ENCODE measurements around the gene ENTHD1. TPM values are rescaled to one million over a fixed set of nuclear protein-coding genes. Genes with fewer than 3 reads are reported as not detected.

Gene ENTHD1
- total RNA-seq, 1 experiment from 2014 or later = not detected

DNA sequence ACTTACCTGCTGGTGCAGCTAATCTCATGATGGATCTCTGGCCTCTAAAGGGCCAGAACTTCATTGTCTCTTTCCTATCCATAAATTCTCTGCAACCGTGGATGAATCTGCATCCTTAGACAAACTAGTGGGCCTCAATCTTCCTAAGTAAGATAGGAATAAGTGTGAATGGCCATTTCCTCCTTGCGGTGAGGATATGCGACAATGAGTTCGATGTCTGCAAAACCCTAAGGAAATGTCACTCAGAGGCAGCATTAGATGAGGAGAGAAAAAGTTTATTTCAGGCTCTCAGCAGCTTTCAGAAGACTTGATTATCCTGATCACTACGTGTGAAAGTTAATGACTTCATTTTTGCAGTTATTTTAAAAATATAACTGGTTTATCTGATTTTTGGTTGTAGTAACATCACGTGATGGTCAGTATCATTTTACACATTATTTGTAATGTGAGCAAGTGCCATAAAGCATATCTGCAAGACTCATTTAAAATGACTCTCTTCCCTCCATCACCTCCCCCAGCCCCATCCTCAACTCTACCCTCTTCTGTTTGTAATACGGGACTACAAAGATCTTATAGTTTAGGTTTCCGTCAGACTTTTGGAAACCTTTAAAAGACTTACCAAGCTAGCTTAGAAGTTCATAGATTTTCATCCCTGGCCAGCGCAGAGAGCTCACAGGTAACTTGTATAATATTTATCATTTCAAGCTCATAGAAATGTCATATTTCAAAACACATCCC, 17.5 kb upstream of the ENTHD1 start:
- Histone ChIP-seq H3K56ac (ENCODE audit: insufficient read length, low read depth, low read length) (no peak overlapping the region), H4K20me1 (ENCODE audit: control insufficient read depth, insufficient read depth, insufficient read length) (no peaks in the 10 kb centered on the region), H3K79me2 (ENCODE audit: insufficient read depth, low read length) (no peaks in the 10 kb centered on the region), H3K9me3 (ENCODE audit: control insufficient read depth, low read depth, low read length) (no peaks in the 10 kb centered on the region), H3K23me2 (ENCODE audit: insufficient read length, low read depth, low read length, poor library complexity, severe bottlenecking) (no peaks in the 10 kb centered on the region), H2AK5ac (ENCODE audit: insufficient read length, low read length) (no peak overlapping the region), H2BK5ac (ENCODE audit: insufficient read length, low read length) (no peak overlapping the region), H3K79me1 (ENCODE audit: insufficient read depth, low read depth, low read length, poor library complexity, severe bottlenecking) (no peaks in the 10 kb centered on the region), H3T11ph (ENCODE audit: low read length) (no peak overlapping the region), H3K4me2 (ENCODE audit: insufficient read depth, insufficient read length, low read length) (no peak overlapping the region), H2BK15ac (ENCODE audit: low read depth, low read length) (no peak overlapping the region), H4K91ac (ENCODE audit: insufficient read length, low read depth, low read length) (no peak overlapping the region), H3K18ac (ENCODE audit: insufficient read length, low read depth, low read length) (no peak overlapping the region), H3K27ac (ENCODE audit: insufficient read length, low read depth, low read length) (no peak overlapping the region), H2BK20ac (ENCODE audit: low read depth, low read length, poor library complexity, severe bottlenecking) (no peak overlapping the region), H3K4ac (ENCODE audit: low read depth, low read length) (no peak overlapping the region), H3K23ac (ENCODE audit: insufficient read length, low read depth, low read length) (no peak overlapping the region), H3K9ac (ENCODE audit: extremely low read depth, insufficient read length, low read length) (no peak overlapping the region), H2BK120ac (ENCODE audit: low read depth, low read length, poor library complexity, severe bottlenecking) (no peak overlapping the region), H3K27me3 (ENCODE audit: insufficient read depth, low read length) (no peaks in the 10 kb centered on the region), H4K8ac (replicated peaks; ENCODE audit: insufficient read length, low read depth, low read length) (no peak overlapping the region), H3K4me1 (ENCODE audit: insufficient read depth, low read length) (no peaks in the 10 kb centered on the region), H4K5ac (ENCODE audit: insufficient read length, low read depth, low read length) (no peak overlapping the region), H3K14ac (ENCODE audit: insufficient read depth, low read length) (no peak overlapping the region), H2BK12ac (ENCODE audit: insufficient read length, low read depth, low read length) (no peak overlapping the region), H2AFZ (ENCODE audit: low read length) (no peak overlapping the region)
- Mint-ChIP-seq H3K9me3 (no peaks in the 10 kb centered on the region), H3K4me3 (no peak overlapping the region), H3K4me1 (peaks cover 16 to 33% of the 10 kb centered on the region in 2 experiments), H3K27ac (no peak overlapping the region), H3K36me3 (ENCODE audit: insufficient read depth in 1 of 3, low read depth in 3 of 3) (no peaks in the 10 kb centered on the region), H3K27me3 (ENCODE audit: low read depth) (peaks cover 7% of the 10 kb centered on the region)
- no peak for TF ChIP-seq CTCF (conservative IDR thresholded peaks at IDR 0.05)
- DNase-seq = no peak
- WGBS (ENCODE audit: extremely low coverage, insufficient read length, low lambda C conversion rate) = no CpG with 5 or more reads among the region's 9 CpGs
